Neural crest cell (in vitro differentiated cells): ENCODE measurements around the gene ASIC4. TPM values are rescaled to one million over a fixed set of nuclear protein-coding genes. Genes with fewer than 3 reads are reported as not detected.

Experiments
- DNase-seq: peaks from one replicate; pipeline ENCODE4 v3.0.0; 2021; ENCODE audit warnings: low read depth, mixed read lengths, low spot score
- H3K27ac Mint-ChIP-seq: one replicate; pipeline ENCODE4 v1.8.0; 2021; ENCODE audit warnings: mild to moderate bottlenecking, mixed read lengths; ENCODE audit not compliant: unreplicated experiment
- H3K27me3 Mint-ChIP-seq: 2 replicates; pipeline ENCODE4 v1.8.0; 2021; ENCODE audit warnings: low read depth, mild to moderate bottlenecking, mixed read lengths
- H3K36me3 Mint-ChIP-seq: 2 replicates; pipeline ENCODE4 v1.8.0; 2021; ENCODE audit warnings: low read depth, mild to moderate bottlenecking, mixed read lengths
- H3K4me1 Mint-ChIP-seq: 2 replicates; pipeline ENCODE4 v1.8.0; 2021; ENCODE audit warnings: mixed read lengths
- H3K4me3 Mint-ChIP-seq: one replicate; pipeline ENCODE4 v1.8.0; 2021; ENCODE audit warnings: mild to moderate bottlenecking, mixed read lengths
- H3K9me3 Mint-ChIP-seq: 2 replicates; pipeline ENCODE4 v1.8.0; 2021; ENCODE audit warnings: mixed read lengths
- total RNA-seq: library from RNA; stranded (reverse); gene quantifications from 2 replicates; pipeline ENCODE4 v1.2.1, GENCODE V29; 2021
- TF ChIP-seq, protein P1 (sequence below): fragments of 200-600 bp; sonication (generic); conservative IDR thresholded peaks from 2 replicates; pipeline ENCODE4 v1.5.0; 2021; ENCODE audit warnings: antibody characterized with exemption, mild to moderate bottlenecking

ASIC4 gene
- total RNA-seq, 1 donor from 2014 or later, result 1.0 TPM

DNA sequence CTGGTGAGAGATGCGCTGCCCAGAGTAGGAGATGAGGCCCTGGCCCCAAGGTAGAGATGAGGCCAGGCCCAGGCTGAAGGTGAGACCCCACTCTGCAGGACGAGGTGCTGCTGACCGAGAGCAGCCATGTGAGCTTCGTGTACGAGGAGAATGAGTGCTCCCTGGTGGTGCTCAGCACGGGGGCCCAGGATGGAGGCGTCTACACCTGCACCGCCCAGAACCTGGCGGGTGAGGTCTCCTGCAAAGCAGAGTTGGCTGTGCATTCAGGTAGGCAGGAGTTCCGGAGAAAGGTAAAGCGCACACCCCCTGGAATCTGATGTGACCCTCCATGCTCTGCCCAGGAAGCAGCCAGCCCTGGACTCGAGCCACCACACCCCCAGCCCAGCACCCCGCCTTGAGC is 37.1 kb upstream of the ASIC4 start:
- Mint-ChIP-seq H3K9me3 (no peaks in the 10 kb centered on the region), H3K4me1 (peaks cover 12% of the 10 kb centered on the region), H3K27me3 (peaks cover 25% of the 10 kb centered on the region), H3K27ac (no peak overlapping the region), H3K36me3 (no peaks in the 10 kb centered on the region), H3K4me3 (no peak overlapping the region)
- TF ChIP-seq, protein P1, sequence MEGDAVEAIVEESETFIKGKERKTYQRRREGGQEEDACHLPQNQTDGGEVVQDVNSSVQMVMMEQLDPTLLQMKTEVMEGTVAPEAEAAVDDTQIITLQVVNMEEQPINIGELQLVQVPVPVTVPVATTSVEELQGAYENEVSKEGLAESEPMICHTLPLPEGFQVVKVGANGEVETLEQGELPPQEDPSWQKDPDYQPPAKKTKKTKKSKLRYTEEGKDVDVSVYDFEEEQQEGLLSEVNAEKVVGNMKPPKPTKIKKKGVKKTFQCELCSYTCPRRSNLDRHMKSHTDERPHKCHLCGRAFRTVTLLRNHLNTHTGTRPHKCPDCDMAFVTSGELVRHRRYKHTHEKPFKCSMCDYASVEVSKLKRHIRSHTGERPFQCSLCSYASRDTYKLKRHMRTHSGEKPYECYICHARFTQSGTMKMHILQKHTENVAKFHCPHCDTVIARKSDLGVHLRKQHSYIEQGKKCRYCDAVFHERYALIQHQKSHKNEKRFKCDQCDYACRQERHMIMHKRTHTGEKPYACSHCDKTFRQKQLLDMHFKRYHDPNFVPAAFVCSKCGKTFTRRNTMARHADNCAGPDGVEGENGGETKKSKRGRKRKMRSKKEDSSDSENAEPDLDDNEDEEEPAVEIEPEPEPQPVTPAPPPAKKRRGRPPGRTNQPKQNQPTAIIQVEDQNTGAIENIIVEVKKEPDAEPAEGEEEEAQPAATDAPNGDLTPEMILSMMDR, result no peak
- DNase-seq, result no peak

GRCh38 chr2:219477815-219478214 is 36.5 kb upstream of the ASIC4 start:
- Mint-ChIP-seq H3K4me3 (no peak overlapping the region), H3K36me3 (no peaks in the 10 kb centered on the region), H3K27me3 (peaks cover 31% of the 10 kb centered on the region), H3K27ac (no peak overlapping the region), H3K9me3 (no peaks in the 10 kb centered on the region), H3K4me1 (peaks cover 12% of the 10 kb centered on the region)
- DNase-seq, result no peak
- TF ChIP-seq, protein P1, result no peak

- no peak overlapping the region for H3K27ac Mint-ChIP-seq
- no peak overlapping the region for H3K4me3 Mint-ChIP-seq
Observed at GRCh38 chr2:219478916-219479315, 35.4 kb upstream of the ASIC4 start.

DNA sequence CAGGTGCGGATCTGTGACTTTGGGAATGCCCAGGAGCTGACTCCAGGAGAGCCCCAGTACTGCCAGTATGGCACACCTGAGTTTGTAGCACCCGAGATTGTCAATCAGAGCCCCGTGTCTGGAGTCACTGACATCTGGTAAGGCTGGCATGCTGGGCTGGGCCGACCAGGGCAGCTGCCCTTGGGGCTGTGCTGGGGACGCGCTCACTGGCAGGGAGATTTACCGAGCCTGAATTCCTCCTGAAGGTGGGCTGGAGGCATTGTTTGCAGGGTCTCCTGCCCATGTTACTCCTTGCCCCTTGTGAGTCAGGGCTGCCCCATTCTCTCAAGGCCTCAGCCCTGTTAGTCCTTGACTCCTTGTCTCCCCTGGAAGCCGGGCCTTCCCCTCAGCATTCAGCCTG is 34.3 kb upstream of the ASIC4 start:
- Mint-ChIP-seq H3K4me1 (peaks cover 12% of the 10 kb centered on the region), H3K27ac (no peak overlapping the region), H3K4me3 (no peak overlapping the region), H3K9me3 (no peaks in the 10 kb centered on the region), H3K27me3 (peaks cover 46% of the 10 kb centered on the region), H3K36me3 (no peaks in the 10 kb centered on the region)
- TF ChIP-seq, protein P1, result no peak
- no peak for DNase-seq

More at GRCh38 chr2:219478916-219479315, 35.4 kb upstream of the ASIC4 start:
- Mint-ChIP-seq H3K36me3 (no peaks in the 10 kb centered on the region), H3K4me1 (peaks cover 12% of the 10 kb centered on the region), H3K27me3 (peaks cover 37% of the 10 kb centered on the region), H3K9me3 (no peaks in the 10 kb centered on the region)
- DNase-seq, result no peak
- TF ChIP-seq, protein P1, result no peak

DNA sequence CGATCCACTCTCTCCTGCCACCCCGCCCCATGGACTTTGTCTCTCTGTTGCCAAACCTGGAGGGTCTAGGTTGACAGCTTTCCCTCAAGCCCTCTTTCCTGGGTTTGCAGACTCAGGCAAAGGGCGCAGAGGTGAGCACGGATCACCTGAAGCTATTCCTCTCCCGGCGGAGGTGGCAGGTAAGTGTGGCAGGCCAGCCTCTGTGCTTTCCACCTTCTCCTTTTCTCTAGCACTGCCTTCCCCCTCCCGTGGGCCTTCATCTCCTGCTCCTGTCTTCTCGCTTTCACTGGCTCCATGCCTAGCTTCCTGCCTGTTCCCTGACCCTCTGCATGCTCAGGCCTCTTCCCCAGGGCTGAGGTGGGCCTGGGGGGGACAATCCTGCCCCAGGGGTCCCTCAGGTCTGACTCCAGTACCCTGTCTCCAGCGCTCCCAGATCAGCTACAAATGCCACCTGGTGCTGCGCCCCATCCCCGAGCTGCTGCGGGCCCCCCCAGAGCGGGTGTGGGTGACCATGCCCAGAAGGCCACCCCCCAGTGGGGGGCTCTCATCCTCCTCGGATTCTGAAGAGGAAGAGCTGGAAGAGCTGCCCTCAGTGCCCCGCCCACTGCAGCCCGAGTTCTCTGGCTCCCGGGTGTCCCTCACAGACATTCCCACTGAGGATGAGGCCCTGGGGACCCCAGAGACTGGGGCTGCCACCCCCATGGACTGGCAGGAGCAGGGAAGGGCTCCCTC is 31.4 kb upstream of the ASIC4 start:
- Mint-ChIP-seq H3K36me3 (no peaks in the 10 kb centered on the region), H3K4me1 (no peaks in the 10 kb centered on the region), H3K9me3 (no peaks in the 10 kb centered on the region), H3K4me3 (no peak overlapping the region), H3K27me3 (peaks cover 74% of the 10 kb centered on the region), H3K27ac (no peak overlapping the region)
- no peak for DNase-seq
- TF ChIP-seq, protein P1, result no peak
